HUES6 (cell line): ENCODE results near the gene SSH2.

Experiments
- H3K27ac ChIP-seq: 2 replicates; pipeline ENCODE4 v1.7.0; 2013; ENCODE audit warnings: low read depth, mild to moderate bottlenecking, low read length, inconsistent platforms
- H3K27me3 ChIP-seq: 2 replicates; pipeline ENCODE4 v1.6.1; 2013; ENCODE audit warnings: low read length; ENCODE audit not compliant: control insufficient read depth, insufficient read depth
- H3K36me3 ChIP-seq: 2 replicates; pipeline ENCODE4 v1.6.1; 2013; ENCODE audit warnings: low read length; ENCODE audit not compliant: control insufficient read depth, insufficient read depth
- H3K4me1 ChIP-seq: 2 replicates; pipeline ENCODE4 v1.6.1; 2013; ENCODE audit warnings: low read length; ENCODE audit not compliant: control insufficient read depth, insufficient read depth
- H3K4me3 ChIP-seq: 2 replicates; pipeline ENCODE4 v1.5.1; 2013; ENCODE audit warnings: low read depth, low read length
- H3K9ac ChIP-seq: one replicate; pipeline ENCODE4 v1.6.1; 2013; ENCODE audit warnings: mild to moderate bottlenecking, low read length
- H3K9me3 ChIP-seq: 2 replicates; pipeline ENCODE4 v1.6.1; 2013; ENCODE audit warnings: low read depth, low read length; ENCODE audit not compliant: control insufficient read depth, insufficient read depth

Gene SSH2

DNA sequence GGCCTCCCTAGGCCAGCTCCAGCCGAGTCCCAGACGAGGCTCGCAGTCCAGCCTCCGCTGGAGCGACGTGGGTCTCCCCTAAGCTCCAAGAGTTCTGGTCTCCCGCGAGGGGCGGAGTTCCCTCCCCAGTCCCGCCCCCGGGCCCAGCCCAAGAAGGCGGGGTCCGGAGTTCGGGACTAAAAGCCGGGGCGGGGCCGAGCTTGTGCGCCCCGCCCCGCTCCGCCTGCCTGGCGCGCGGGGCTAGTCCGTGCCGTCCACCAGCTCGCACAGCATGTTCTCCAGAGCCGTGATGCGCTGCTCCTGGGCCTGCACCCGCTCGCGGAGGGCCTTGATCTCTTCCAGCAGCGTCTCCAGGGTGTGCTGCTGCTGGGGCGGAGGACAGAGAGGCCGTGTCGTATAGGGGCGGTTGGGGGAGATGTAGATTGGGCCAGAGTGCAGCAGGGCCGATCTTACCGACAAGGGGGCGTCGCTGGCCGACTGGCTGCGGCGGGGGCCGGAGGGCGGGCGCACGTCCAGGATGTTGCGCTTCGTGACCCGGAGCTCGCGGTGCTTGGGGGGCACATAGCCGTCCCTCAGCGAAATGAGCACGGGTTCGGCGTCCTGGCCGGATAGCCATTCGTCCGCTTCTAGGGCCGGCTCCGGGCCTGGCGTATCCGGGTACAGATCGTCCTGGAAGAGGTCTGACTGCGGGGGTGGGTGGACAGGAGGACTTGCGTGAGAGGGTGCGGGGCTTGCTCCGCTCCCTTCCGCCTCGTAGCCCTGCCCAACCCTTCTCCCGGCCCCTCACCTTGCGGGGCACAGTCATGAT lies 314.3 kb downstream of the SSH2 start:
- H3K27ac ChIP-seq: no peak overlapping the region
- H3K4me1 ChIP-seq: peaks cover 61% of the 10 kb centered on the region
- no peaks in the 10 kb centered on the region for H3K36me3 ChIP-seq
- H3K9me3 ChIP-seq: 0 out of 2 replicates have a peak, but pooled peaks cover 2% of the 10 kb centered on the region
- H3K4me3 ChIP-seq: peak overlapping the region; percentile 70
- H3K27me3 ChIP-seq: peaks cover 87% of the 10 kb centered on the region
- H3K9ac ChIP-seq: no peak overlapping the region

DNA sequence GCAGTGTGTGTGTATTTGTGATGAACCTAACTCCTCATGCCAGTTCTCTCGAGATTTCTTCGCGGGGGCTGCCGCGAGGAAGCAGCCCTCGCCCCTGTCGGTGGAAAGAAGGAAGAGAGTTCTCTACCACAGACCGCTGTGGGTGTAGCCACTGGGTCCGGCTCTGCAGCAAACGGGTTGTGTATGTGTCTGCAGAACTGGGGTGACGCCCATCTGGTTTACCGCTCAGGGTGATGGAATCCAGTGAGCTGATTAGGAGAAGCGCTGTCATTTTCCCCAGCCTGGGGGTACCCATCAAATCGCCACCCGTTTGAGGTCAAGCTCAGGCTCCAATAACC lies 315.0 kb downstream of the SSH2 start:
- H3K9me3 ChIP-seq: 0 out of 2 replicates have a peak, but pooled peaks cover 2% of the 10 kb centered on the region
- peak overlapping the region; percentile 70 for H3K4me3 ChIP-seq
- no peaks in the 10 kb centered on the region for H3K36me3 ChIP-seq
- no peak overlapping the region for H3K27ac ChIP-seq
- peaks cover 83% of the 10 kb centered on the region for H3K27me3 ChIP-seq
- no peak overlapping the region for H3K9ac ChIP-seq
- H3K4me1 ChIP-seq: peaks cover 54% of the 10 kb centered on the region

DNA sequence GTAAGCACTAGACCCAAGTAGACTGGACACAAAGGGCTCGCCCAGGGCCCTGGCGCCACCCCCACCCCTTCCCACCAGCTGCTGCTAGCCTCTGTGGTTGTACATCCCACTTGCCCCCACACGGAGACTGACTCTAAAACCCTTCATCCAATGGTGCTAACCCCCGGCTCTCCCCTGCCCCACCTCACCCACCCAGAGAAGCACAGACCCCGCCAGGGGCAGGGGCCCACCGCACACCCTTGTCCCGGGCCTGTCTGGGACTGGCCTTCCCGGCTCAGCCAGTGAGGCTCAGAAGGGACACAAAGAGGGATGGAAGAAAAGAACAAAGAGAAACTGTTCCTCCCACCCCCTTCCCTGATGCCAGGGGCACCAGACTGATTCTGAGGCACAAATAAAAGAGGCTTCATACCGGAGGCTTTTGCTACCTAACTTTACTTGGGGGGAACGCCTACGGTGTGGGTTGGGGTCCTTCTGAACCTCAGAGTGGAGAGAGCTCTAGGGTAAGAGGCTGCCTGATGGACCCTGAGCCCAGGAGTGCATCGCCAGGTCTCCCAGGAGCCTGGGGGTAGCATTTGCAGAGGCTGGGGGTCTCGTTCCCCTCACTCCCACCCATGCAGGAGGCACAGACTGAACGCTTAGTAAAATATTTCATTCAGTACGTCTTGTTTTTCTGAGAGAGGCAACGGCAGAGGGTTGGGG lies 315.5 kb downstream of the SSH2 start:
- Histone ChIP-seq H3K9ac (no peak overlapping the region), H3K27me3 (peaks cover 82% of the 10 kb centered on the region), H3K9me3 (0 out of 2 replicates have a peak, but pooled peaks cover 2% of the 10 kb centered on the region), H3K4me1 (peaks cover 49% of the 10 kb centered on the region), H3K36me3 (no peaks in the 10 kb centered on the region), H3K4me3 (no peak overlapping the region), H3K27ac (no peak overlapping the region)

DNA sequence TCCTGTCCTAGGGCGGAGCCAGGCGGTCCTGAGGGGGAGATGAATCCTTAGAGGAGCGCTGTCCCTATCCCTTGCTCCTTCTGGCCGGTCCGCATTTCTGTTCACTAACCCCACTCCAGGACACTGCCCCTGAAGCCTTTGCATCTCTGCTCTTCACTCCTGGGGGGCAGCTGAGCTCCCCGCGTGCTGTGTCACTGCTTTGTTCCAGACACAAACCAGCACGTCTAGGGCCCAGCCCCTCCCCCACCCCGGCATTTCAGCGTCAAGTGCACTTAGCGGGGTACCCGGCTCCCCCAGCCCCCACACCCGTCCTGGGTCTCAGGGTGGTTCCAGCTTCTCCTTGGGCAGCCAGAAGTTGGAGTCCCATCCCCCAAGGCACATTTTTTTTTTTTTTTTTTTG lies 316.2 kb downstream of the SSH2 start:
- Histone ChIP-seq H3K9me3 (0 out of 2 replicates have a peak, but pooled peaks cover 2% of the 10 kb centered on the region), H3K4me1 (peaks cover 43% of the 10 kb centered on the region), H3K27ac (no peak overlapping the region), H3K36me3 (0 out of 2 replicates have a peak, but pooled peaks cover 3% of the 10 kb centered on the region), H3K9ac (peak overlapping the region; percentile 21), H3K4me3 (peak overlapping the region; percentile 61), H3K27me3 (peaks cover 75% of the 10 kb centered on the region)

DNA sequence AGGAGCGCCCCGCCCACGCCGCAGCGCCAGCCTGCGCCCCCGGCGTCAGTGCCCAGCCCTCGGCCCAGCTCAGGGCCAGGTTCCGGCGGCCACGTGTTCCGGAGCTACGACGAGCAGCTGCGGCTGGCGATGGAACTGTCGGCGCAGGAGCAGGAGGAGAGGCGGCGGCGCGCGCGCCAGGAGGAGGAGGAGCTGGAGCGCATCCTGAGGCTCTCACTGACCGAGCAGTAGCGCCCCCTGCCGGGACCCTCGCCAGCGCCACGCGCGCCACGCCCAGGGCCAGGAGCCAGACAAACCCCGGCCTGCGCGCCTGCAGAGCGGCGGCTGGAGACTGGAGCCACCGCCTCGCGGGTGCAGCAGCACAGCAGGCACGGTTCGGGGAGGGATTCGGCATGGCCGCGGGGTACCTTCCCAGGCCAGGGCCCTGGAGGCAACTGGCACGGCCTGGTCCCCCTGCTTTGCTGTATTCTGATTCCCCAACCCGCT lies 316.6 kb downstream of the SSH2 start:
- peak overlapping the region; percentile 61 for H3K4me3 ChIP-seq
- H3K27me3 ChIP-seq: peaks cover 71% of the 10 kb centered on the region
- H3K4me1 ChIP-seq: peaks cover 38% of the 10 kb centered on the region
- peak overlapping the region; percentile 21 for H3K9ac ChIP-seq
- no peak overlapping the region for H3K27ac ChIP-seq
- H3K36me3 ChIP-seq: 0 out of 2 replicates have a peak, but pooled peaks cover 3% of the 10 kb centered on the region
- 0 out of 2 replicates have a peak, but pooled peaks cover 2% of the 10 kb centered on the region for H3K9me3 ChIP-seq

DNA sequence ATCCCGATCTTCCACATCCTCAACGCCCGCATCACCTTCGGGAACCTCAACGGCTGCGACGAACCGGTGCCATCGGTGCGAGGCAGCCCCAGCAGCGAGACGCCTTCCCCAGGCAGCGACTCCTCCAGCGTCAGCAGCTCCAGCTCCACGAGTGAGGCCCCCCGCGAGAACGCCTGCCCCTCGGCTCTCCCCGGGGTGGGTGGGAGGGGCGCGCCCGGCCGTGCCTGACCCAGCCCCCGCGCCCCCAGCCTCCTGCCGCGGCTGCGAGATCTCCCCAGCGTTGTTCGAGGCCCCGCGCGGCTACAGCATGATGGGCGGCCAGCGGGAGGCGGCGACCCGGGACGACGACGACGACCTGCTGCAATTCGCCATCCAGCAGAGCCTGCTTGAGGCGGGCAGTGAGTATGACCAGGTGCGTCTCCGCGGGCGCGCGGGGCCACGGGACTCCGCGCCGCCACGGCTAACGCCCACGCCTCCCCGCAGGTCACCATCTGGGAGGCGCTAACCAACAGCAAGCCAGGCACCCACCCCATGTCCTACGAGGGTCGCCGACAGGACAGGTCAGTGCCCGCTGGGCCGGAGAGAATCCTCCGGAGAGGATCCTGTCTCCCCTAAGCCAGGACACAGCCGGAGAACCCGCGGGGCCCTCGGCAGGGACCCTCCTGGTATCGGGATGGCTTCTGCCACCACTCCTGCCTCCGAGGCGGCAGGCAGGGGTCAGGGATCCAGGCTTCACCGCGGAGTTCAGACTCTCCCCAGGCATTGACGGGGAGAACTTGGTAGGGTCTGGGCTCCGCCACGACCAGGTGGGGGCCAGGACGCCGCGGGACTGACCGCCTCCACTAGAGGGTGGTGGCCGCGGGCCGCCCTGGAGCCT lies 317.4 kb downstream of the SSH2 start:
- Histone ChIP-seq H3K4me1 (peaks cover 33% of the 10 kb centered on the region), H3K36me3 (0 out of 2 replicates have a peak, but pooled peaks cover 3% of the 10 kb centered on the region), H3K27ac (no peak overlapping the region), H3K9ac (no peak overlapping the region), H3K4me3 (peak overlapping the region; percentile 61; the same call in 1 of the 2 replicates), H3K9me3 (0 out of 2 replicates have a peak, but pooled peaks cover 2% of the 10 kb centered on the region), H3K27me3 (peaks cover 63% of the 10 kb centered on the region)

DNA sequence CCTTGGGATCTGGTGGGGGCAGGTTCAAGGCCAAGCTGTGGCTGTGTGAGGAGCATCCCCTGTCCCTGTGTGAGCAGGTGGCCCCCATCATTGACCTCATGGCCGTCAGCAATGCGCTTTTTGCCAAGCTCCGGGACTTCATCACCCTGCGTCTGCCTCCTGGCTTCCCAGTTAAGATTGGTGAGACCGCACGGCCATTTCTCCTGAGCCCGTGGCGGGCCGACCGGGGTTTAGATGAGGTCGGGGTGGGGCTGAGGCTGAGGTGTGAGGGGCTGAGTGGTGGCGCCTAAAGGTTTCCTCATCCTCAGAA lies 318.0 kb downstream of the SSH2 start:
- Histone ChIP-seq H3K9me3 (0 out of 2 replicates have a peak, but pooled peaks cover 2% of the 10 kb centered on the region), H3K9ac (no peak overlapping the region), H3K27me3 (peaks cover 57% of the 10 kb centered on the region), H3K27ac (no peak overlapping the region), H3K4me1 (peaks cover 28% of the 10 kb centered on the region), H3K4me3 (no peak overlapping the region), H3K36me3 (0 out of 2 replicates have a peak, but pooled peaks cover 3% of the 10 kb centered on the region)

DNA sequence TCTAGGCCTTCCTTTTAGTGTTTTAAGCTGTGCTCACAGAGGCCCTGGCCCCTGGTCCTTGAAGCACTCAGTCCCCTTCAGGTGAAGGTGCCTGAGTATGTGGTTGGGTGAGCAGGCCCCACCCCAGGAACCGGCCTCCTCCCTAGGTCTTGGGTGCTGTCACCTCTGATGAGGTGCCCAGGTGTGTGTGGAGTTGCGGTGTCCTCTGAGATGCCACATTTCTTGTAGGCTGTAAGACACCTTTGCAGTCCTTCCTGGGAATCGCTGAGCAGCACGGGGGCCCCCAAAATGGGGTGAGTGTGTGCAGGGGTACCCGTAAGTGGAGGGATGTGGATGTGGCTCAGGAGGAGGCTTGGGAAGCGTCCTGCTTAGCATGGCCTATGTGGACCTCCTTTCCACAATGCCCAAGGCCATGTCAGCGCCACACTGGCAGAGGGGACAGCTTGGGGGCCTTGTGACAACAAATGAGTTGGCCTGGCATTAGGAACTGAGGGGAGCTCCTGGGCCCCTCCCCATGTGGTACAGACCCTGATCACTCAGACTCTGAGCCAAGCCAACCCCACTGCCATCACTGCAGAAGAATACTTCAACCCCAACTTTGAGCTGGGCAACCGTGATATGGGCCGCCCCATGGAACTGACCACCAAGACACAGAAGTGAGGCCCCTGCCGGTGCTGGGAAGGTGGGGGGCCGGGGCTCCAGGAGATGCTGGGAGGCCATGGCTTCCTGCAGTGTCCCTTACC lies 318.5 kb downstream of the SSH2 start:
- Histone ChIP-seq H3K4me3 (no peak overlapping the region), H3K9ac (no peak overlapping the region), H3K27me3 (peaks cover 52% of the 10 kb centered on the region), H3K36me3 (0 out of 2 replicates have a peak, but pooled peaks cover 3% of the 10 kb centered on the region), H3K27ac (no peak overlapping the region), H3K9me3 (0 out of 2 replicates have a peak, but pooled peaks cover 2% of the 10 kb centered on the region), H3K4me1 (peaks cover 25% of the 10 kb centered on the region)

DNA sequence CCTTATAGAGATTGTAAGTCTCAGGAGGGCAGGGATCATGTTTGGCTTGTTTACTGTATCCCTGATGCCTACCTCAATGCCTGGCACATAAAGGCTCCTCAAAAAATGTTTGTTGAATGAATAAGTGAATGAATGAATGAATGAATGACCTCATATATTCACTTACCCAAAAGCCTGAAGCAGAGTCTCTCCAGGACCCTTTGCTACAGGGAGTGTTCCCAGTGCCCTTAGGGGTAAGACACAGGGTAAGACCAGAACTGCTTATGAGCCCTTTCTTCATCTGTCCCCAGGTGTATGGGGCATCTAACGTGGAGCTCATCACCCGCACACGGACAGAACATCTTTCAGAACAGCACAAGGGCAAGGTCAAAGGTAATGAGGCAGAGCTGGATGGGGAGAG lies 319.6 kb downstream of the SSH2 start:
- no peak overlapping the region for H3K9ac ChIP-seq
- no peak overlapping the region for H3K27ac ChIP-seq
- 0 out of 2 replicates have a peak, but pooled peaks cover 3% of the 10 kb centered on the region for H3K36me3 ChIP-seq
- peaks cover 18% of the 10 kb centered on the region for H3K4me1 ChIP-seq
- 0 out of 2 replicates have a peak, but pooled peaks cover 2% of the 10 kb centered on the region for H3K9me3 ChIP-seq
- H3K27me3 ChIP-seq: peaks cover 41% of the 10 kb centered on the region
- no peak overlapping the region for H3K4me3 ChIP-seq

DNA sequence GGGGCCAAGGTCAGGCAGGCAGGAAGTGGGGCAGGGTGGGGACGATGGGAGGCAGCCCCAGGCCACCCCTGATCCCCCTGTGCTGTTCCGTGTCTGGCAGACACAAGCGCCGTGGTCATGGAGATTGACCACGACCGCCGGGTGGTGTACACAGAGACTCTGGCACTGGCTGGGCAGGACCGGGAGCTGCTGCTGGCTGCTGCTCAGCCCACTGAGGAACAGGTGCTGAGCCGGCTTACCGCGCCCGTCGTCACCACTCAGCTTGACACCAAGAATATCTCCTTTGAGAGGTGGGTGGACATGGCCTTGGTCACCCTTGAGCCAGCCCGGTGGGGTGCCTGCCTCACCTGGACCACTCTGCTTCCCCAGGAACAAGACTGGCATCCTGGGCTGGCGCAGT lies 321.0 kb downstream of the SSH2 start:
- Histone ChIP-seq H3K4me3 (no peak overlapping the region), H3K9me3 (0 out of 2 replicates have a peak, but pooled peaks cover 2% of the 10 kb centered on the region), H3K27ac (no peak overlapping the region), H3K36me3 (0 out of 2 replicates have a peak, but pooled peaks cover 3% of the 10 kb centered on the region), H3K9ac (no peak overlapping the region), H3K4me1 (peaks cover 5% of the 10 kb centered on the region; the same call in 1 of the 2 replicates), H3K27me3 (peaks cover 27% of the 10 kb centered on the region)
